Measurements from ENCODE around the gene JARID2. TPM values are rescaled to one million over a fixed set of nuclear protein-coding genes. Genes with fewer than 3 reads are reported as not detected.
"Not testable (repeated sequence)": the region's sequence is repeated elsewhere in the genome, so short reads cannot be mapped to it uniquely, and the experiment has no call there.

The JARID2 gene
- total RNA-seq, 1 donor from 2014 or later = 7.5 TPM

DNA sequence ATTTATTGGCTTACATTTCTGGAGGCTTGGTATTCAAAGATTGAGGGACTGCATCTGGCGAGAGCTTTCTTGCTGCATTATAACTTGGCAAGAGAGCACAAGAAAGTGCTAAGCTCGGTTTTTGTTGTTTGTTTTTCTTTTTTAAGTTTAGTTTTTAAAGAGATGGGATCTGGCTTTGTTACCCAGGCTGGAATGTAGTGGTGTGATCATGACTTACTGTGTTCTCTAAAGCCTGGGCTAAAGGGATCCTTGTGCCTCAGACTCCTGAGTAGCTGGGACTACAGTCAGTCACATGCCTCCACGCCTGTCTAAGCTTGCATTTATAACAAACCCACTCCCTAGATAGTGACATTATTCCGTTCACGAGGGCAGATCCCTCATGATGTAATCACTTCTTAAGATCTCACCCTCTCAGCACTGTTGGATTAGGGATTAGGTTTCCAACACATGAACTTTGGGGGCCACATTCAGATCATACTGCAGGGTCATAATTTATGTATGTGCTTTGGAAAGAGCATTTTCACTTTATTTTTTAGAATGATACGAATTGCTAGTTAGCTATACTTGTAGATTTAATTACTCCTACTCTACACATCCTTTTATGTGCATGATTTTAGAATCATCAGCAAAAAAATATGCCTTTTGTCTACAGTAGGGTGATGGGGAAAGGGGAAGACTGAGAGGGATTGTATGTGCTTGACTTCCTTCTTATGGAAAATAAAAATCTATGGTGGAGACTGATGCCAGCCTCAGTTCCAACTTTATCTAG, 167.8 kb downstream of the JARID2 start:
- no peak for DNase-seq (ENCODE audit: low read depth, low spot score)

DNA sequence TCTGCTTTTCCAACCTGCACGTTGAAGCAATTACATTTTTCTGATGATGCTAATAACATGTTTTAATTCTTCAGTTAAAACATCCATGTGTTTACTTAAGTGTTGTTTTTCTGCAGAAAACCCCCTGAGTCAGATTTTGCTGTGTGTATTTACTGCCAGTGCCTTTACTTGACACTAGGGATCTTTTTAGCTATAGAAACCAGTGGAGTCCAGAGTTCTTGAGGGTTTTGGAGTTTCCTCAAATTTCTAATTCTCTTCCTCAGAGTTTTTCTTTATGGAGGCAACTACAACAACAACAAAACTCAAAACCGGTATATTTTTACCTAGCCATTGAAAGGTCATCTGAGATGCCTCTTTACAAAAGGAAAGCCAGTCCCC, 168.4 kb downstream of the JARID2 start:
- DNase-seq (ENCODE audit: low read depth, low spot score) = no peak

DNA sequence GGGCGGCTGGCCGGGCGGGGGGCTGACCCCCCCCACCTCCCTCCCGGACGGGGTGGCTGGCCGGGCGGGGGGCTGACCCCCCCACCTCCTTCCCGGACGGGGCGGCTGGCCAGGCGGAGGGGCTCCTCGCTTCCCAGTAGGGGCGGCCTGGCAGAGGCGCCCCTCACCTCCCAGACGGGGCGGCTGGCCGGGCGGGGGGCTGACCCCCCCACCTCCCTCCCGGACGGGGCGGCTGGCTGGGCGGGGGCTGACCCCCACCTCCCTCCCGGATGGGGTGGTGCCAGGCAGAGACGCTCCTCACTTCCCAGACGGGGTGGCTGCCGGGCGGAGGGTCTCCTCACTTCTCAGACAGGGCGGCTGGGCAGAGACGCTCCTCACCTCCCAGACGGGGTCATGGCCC, 169.8 kb downstream of the JARID2 start:
- DNase-seq (ENCODE audit: low read depth, low spot score) = not testable (repeated sequence)

DNA sequence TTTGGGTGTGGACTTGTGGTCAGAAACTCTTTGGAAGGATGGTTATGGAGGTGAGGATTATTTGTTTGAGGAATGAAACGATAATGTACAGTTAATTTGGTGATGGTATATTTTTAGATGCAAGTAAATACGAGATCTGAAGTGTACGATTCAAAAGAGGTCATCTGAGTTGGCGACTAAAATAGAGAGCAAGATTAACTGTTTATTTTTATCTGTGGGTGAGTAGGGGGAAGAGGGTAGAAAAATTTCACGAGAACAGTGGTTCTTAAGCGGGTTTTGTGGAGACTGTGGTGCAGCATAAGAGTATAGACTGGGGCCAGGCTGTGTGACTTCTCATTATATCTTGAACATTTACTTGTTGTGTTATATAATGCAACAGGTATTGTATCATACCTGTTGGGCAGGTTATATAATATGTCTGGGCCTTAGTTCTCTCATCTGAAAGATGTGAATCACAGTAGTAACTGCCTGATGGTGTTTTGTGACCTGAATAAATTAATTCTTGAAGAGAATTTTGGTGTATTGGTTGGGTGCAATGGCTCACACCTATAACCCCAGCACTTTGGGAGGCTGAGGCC, 171.2 kb downstream of the JARID2 start:
- DNase-seq (ENCODE audit: low read depth, low spot score) = no peak

DNA sequence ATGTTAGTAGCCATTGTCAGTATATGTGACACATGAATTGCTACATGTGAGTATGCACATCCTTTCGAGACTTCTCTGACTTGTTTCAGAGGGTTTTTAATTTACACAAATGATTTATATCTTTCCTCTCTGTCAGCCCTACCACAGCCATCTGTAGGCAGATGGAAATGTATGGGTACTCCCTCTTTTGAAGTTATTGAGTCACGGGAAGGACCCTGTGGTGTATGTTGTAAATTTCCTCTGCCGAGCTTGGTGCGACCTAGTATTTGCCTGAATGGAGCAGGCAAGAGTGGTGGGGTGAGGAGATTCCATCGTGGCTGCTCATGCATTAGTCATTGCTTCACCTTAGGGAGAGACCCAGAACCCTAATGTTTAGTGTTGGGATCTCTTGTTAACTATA, 171.9 kb downstream of the JARID2 start:
- DNase-seq (ENCODE audit: low read depth, low spot score) = no peak

DNA sequence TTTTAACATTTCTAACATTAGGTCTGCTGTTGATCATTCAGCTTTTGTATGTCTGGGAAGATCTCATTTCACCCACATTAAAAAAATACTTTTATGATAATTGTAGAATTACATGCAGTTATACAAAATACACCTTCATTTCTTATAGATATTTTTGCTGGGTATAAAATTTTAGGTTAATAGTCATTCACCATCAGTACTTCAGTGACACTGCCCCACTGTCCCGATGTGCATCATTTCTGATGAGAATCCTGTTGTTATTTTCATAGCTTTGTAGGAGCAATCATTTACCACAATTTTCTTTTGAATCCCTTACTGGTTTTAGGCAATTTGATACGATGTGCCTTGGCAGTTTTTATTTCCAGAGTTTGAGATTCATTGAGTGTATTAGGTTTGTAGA, 173.6 kb downstream of the JARID2 start:
- DNase-seq (ENCODE audit: low read depth, low spot score) = no peak

DNA sequence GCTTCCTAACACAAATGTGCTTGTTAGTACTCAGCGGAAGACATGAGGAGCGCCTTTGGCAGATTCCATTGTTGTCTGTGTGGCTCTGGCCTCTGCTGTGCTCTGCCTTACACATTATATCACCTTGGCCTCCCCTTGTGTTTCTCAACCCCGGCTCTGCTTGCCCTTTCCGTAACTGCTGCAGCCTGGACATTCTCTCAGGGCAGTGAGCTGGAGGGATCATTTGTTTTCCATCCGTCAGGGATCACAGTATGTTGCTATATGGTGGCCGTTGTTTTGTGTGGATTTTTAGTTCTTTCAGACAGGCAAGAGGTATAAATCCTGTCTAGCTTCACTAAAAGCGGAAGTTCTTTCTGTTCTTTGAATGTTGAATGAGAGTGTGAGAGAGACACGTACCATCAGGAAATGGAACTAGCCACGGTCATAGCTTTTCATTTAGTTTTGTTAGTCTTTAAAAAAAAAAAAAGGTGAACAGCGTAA, 175.1 kb downstream of the JARID2 start:
- DNase-seq (ENCODE audit: low read depth, low spot score) = no peak

DNA sequence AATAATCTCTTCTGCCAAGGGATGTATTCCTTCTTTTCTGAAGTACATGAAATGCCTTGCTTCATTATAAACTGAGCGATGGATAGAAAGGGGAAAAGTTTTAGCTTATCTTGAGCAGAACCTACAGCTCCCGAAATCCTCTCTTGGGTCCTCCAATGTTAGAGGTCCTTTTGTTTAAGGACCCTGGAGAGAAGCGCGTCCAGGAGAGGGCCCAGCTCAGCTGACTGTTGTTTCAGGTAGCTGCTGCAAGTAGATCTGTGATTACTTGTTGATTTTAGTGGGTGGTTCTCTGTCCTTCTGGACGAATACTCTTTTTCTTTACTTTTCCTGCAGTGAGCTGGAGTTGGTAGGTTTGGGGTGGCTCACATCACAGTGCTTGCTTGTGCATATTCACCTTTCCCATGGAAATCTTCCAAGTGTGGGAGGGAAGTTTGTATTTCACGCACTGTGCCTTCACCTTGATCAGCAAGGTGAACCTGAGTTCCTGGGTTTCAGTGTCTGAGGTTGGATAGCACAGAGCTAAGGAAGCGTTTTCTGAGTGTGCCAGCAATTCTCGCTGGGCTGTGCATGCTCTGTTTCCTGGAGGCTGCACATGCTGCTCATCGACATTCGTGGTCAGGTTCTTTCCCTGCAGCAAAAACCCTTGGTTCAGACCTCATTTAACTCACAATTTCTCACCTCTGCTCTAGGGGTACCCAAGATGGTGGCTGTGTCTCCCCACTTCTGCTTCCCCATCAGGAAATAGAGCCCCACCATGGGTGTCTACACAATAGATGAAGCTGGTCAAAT, 176.3 kb downstream of the JARID2 start:
- no peak for DNase-seq (ENCODE audit: low read depth, low spot score)

DNA sequence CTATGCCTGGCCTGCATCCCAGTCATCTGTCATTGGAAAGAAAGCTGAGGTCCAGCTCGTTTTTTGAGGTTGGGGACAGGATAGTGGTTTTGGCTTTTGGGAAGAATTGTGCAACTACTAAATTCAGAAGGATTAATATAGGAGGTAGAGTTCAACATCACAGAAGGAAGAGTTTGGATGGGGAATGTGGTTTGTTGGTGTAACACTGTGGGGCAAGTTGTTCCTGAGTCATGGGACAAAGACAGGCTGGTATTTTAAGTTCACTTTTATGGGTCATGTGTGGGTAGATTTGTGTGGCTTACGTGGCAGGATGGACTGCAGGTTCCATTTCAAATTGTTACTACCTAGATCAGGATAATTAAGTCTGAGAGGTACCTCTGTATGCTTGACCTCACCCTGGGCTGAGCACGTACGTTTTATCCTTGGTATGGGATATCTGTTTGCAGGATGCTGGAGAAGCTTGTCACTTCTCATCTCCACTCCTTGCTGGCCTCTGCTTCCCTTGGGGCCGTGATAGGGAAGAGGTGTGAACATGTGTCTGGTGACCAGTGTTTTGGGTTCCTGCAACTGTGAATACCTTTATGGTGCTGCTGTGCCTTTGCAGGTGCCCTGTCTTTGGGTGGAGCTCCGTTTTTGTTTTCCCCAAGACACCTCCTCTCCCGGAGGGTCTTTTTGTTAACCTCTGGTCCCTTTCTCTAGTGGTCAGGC, 177.6 kb downstream of the JARID2 start:
- DNase-seq (ENCODE audit: low read depth, low spot score) = no peak

DNA sequence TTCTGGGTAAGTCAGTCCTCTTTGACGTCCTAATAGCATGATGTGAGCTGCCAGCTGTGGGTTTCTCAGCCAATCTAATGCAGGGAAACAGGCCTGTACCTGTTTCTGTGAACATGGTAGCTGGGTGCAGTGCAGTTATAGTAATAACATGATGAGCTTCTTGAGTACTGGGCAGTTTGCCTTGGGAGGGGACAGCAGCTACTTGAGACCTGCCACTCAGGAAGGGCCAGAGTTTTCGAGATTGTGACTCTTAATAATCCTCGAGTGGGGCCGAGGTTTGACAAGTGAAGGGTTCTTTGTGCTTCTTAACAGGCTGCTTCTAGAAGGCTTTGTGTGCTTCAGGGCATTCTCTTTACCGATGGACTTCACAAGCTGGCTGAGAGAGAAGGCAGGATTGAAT, 180.1 kb downstream of the JARID2 start:
- DNase-seq (ENCODE audit: low read depth, low spot score) = no peak

DNA sequence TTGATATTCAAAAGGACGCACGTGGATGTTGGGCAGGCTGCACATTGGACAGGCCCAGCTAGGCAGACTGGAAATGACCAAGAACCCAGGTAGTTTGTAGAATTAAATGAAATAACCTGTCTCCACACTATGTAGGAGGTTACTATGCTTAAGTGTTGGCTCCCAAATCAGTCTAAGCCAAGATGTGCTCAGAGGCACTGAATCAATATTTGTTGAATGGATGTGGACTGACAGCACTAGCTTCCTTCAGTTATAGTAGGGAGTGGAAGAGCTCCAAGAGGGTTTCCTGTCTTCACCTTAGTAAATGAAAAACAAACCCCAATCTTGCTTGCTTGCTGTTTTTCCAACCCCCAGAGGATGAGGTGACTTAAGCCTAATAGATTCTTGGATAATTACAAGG, 180.5 kb downstream of the JARID2 start:
- DNase-seq (ENCODE audit: low read depth, low spot score) = no peak

DNA sequence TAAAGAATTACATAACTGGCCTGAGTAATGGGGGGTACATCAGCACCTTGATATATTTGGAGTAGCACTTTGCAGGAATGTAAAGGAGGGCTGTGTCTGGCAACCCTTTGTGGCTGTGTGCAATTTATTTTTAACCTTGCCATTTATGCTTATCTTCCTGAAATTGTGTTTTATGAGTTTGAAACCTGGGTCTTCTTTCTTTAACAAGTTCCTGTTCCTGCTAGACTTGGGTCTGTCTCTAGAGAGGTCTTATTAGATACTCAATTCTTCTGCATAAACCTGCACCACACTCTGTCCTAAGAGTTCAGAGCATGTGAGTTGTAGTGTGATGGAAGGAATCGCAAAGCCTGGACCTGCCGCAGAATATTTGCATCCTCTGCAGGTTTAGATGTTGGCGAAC, 181.0 kb downstream of the JARID2 start:
- DNase-seq (ENCODE audit: low read depth, low spot score) = no peak

DNA sequence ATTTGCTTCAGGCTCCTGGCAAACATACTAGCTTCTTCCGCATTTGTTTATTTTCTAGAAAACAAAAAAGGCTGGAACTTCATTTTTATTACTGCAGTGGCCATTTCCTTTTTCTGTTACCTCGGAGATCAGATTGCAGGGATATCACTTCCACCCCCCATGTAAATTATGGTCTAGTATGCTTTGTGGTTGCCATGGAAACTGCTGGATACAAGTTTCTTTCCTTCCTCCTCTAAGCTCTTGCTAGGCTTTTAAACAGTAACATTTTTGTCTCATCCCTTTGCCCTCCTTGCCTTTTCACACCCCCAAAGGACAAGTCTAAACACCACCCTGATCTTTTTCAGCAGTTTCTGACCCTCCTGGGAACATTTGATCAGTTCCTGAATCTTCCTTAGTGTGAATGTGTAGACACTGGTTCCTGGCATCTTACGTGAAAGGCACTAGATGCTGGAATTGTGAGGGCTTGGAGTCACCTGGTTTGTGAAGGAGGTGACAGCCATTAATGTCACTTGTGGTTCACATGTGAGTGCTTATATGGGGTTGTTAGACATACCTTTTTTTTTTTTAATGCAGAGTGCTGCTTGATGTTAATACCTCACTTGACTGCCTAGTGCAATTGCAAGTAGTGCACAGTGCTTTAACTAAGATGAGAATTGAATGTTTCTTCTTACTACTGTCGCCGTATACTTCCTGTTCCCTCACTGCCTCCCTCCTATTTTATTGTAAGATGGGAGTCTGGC, 181.6 kb downstream of the JARID2 start:
- no peak for DNase-seq (ENCODE audit: low read depth, low spot score)

DNA sequence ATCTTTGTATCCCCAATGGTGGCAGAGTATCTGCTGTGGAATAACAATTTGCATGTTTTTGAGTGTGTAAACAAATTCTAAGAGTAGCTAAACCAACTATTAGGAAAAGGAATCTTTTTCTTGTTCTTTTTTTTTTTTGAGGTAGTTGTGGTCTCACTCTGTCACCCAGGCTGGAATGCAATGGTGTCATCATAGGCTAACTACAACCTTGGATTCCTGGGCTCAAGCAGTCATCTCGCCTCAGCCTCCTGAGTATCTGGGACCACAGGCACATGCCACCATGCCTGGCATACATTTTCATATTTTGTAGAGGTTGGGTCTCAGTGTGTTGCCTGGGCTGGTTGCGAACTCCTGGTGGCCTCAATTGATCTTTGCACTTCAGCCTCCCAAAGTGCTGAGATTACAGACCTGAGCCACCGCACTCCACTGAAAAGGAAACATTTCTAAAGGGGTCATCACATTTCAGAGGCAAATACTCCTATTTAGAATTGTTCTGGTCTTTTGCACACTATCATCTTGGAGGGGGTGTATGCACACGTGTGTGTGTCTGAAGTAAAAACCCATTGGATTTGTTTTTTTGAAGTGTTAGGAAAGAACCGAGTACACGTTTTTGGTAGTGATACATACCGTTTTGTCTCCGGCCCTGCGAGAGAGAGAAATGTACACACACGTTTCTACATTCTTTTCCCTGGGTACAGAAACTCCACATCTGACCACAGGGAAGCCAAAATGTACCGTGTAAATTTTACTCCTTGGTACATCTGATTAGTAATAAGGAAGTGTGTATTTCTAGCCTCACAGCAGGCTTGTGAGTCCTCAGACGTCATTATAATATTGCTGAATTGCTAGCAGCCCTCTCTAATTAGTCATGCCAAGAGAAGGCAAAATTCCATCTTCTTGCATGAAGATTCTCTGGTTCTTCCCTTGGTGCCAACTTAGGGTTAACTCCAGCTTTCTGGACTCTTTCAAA, 183.6 kb downstream of the JARID2 start:
- no peak for DNase-seq (ENCODE audit: low read depth, low spot score)

DNA sequence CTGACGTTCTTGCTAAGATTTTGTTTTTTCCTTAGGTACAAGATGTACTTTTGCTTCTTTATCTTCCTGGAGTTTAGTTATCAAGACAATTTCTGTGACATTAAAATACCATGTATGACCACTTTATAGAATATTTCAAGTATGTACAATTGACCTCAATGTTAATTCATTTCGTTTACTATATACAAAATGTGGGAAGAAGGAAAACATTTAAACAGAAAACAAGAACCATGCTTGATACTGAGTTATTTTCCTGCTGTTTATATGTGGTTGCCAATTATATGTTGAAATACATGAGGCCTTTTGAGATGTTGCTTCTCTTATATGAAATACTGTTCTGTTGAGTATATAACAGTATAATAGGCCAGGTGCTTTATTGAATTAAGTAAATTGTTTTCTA, 184.3 kb downstream of the JARID2 start:
- no peak for DNase-seq (ENCODE audit: low read depth, low spot score)

DNA sequence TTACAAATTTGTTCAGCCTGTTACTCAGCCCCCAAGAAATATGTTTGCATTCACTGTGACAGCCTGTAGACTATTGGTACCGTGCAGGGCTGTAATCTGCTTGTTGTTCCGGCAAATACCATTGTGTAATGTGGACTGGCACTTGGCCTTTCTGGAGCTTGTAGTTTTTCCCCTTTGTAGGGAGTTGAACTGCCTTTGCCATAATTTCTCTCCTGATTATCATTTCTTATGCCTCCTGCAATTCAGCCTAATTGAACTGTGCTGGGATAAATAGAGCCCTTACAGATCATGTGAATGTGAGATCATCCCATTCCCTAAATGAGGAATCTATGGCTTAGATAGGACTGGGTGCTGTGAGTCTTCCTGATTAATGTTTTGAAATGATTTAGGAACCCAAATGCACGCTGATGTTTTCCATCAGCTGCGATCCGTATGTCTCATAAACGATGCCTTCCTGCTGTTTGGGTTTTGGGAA, 185.1 kb downstream of the JARID2 start:
- DNase-seq (ENCODE audit: low read depth, low spot score) = no peak

DNA sequence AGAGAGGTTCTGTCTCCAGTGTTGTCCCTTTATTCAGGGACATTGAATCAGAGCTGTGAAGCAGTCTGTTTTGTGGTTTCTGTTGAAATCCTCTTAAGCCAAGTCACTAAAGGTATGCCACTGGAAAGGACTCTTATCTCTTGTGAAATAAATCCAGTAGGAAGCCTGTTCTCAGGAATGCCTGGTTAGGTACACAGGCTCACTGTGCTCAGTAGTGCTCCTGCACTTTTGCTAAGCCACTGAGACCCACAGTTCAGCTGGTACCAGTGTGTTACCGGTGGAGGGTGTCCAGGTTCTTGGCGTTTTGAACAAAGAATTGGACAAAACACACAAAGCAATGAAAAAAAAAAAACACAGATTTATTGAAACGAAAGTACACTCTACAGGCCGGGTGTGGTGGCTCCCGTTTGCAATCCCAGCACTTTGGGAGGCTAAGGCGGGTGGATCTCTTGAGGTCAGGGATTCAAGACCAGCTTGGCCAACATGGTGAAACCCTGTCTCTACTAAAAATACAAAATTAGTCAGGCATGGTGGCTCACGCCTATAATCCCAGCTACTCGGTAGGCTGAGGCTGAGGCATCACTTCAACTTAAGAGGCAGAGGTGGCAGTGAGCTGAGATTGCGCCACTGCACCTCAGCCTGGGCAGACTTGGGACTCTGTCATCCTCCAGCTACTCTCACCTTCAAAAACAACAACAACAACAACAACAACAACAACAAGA, 186.1 kb downstream of the JARID2 start:
- DNase-seq (ENCODE audit: low read depth, low spot score) = no peak

DNA sequence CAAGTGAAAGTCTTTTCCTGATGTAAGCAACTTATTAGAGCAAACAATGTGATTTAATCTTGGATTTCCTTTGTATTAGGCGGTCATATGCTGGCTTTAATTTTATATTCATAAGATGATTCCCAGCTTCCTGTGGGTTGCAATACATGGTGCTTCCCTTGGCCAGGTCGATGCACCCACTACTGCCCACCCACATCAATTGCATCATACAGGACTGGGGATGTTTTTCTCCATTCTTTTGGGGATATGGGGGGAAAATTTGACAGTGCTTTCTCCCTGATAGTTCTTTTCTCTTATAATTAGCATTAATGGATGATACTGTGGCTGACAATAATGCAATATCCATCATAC, 187.6 kb downstream of the JARID2 start:
- no peak for DNase-seq (ENCODE audit: low read depth, low spot score)

DNA sequence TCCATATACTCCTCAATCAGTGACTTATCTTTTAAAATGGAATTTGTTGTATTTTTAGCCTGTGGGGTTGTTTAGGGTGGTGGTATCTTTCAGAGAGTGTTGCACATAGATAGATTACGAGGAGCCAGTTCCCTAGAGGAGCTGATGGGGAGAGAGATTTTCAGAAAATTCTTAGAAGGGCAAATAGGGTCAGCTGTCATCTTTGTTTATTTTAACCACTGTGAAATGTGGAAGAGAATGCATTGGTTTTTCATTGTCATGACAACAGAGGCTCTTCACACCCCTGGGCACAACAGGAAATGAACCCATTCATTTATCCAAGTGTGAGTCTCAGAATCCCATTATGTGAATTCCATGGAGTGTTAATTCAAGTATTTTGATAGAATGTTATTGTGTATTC, 188.4 kb downstream of the JARID2 start:
- no peak for DNase-seq (ENCODE audit: low read depth, low spot score)
